HEK293T (cell line): Measurements from ENCODE around the gene FHOD3.

Experiments used
- CTCF ChIA-PET: fragments of 350-600 bp; formaldehyde crosslinking; extraction: SDS; loops from one replicate; lab custom pipeline; 2021; ENCODE audit warnings: antibody characterized with exemption, inconsistent platforms; lab: Yijun Ruan, JAX
- POLR2A ChIA-PET: fragments of 350-600 bp; formaldehyde crosslinking; extraction: SDS; loops from one replicate; lab custom pipeline; 2020; ENCODE audit warnings: antibody characterized with exemption, inconsistent platforms; lab: Yijun Ruan, JAX
- DNase-seq: peaks from one replicate; pipeline ENCODE4 v3.0.0; 2012; ENCODE audit warnings: mixed read lengths; ENCODE audit errors: extremely low spot score
- ARNT ChIP-seq: fragments of 450-650 bp; IDR thresholded peaks from 2 replicates; pipeline ENCODE4 v1.6.1; 2017; ENCODE audit warnings: mild to moderate bottlenecking
- BHLHE40 ChIP-seq: fragments of 450-650 bp; IDR thresholded peaks from 2 replicates; pipeline ENCODE4 v1.6.1; 2016; ENCODE audit warnings: mild to moderate bottlenecking, moderate library complexity, borderline replicate concordance
- CTBP1 ChIP-seq: fragments of 450-650 bp; IDR thresholded peaks from 2 replicates; pipeline ENCODE4 v1.6.1; 2016; ENCODE audit warnings: borderline replicate concordance
- ELF4 ChIP-seq: fragments of 450-650 bp; IDR thresholded peaks from 2 replicates; pipeline ENCODE4 v1.6.1; 2017; ENCODE audit warnings: antibody characterized with exemption
- FOXA1 ChIP-seq: fragments of 450-650 bp; IDR thresholded peaks from 2 replicates; pipeline ENCODE4 v1.6.1; 2016; ENCODE audit warnings: mild to moderate bottlenecking
- FOXK2 ChIP-seq: fragments of 450-650 bp; IDR thresholded peaks from 2 replicates; pipeline ENCODE4 v1.6.1; 2016; ENCODE audit warnings: mild to moderate bottlenecking
- FOXM1 ChIP-seq: fragments of 450-650 bp; IDR thresholded peaks from 2 replicates; pipeline ENCODE4 v1.6.1; 2017; ENCODE audit warnings: mild to moderate bottlenecking, borderline replicate concordance
- HDGF ChIP-seq: fragments of 450-650 bp; IDR thresholded peaks from 2 replicates; pipeline ENCODE4 v1.6.1; 2017; ENCODE audit warnings: antibody characterized with exemption, borderline replicate concordance
- L3MBTL2 ChIP-seq: fragments of 450-650 bp; conservative IDR thresholded peaks from 2 replicates; pipeline ENCODE4 v1.6.1; 2016; ENCODE audit warnings: mild to moderate bottlenecking
- LEF1 ChIP-seq: fragments of 450-650 bp; IDR thresholded peaks from 2 replicates; pipeline ENCODE4 v1.6.1; 2017; ENCODE audit warnings: mild to moderate bottlenecking, borderline replicate concordance
- NFRKB ChIP-seq: fragments of 450-650 bp; IDR thresholded peaks from 2 replicates; pipeline ENCODE4 v1.6.1; 2016; ENCODE audit warnings: mild to moderate bottlenecking, moderate library complexity
- PKNOX1 ChIP-seq: fragments of 450-650 bp; IDR thresholded peaks from 2 replicates; pipeline ENCODE4 v1.6.1; 2016
- SP1 ChIP-seq: fragments of 450-650 bp; IDR thresholded peaks from 2 replicates; pipeline ENCODE4 v1.6.1; 2017
- SUZ12 ChIP-seq: fragments of 450-650 bp; IDR thresholded peaks from 2 replicates; pipeline ENCODE4 v1.6.1; 2016; ENCODE audit warnings: mild to moderate bottlenecking
- TARDBP ChIP-seq: fragments of 450-650 bp; IDR thresholded peaks from 2 replicates; pipeline ENCODE4 v1.6.1; 2016
- ZNF384 ChIP-seq: fragments of 450-650 bp; IDR thresholded peaks from 2 replicates; pipeline ENCODE4 v1.6.1; 2016

FHOD3 gene

GRCh38 chr18:36264283-36264682, 33.2 kb upstream of the FHOD3 start:
- CTCF ChIA-PET, result interaction anchor here (0.5 to 0.7 kb wide), 2 partner anchors 123 to 168 kb away, joined by 5 to 8 read pairs; no protein-coding TSS in a partner anchor
- TF ChIP-seq TARDBP (no peak), SUZ12 (no peak), PKNOX1 (no peak), FOXM1 (no peak), CTBP1 (no peak), SP1 (no peak), ZNF384 (no peak), BHLHE40 (no peak), FOXA1 (no peak), ELF4 (no peak), LEF1 (no peak), NFRKB (no peak), FOXK2 (no peak), ARNT (no peak), L3MBTL2 (no peak), HDGF (no peak)
- POLR2A ChIA-PET, result no interaction called here
- no peak for DNase-seq

GRCh38 chr18:36265015-36265414, 32.5 kb upstream of the FHOD3 start:
- POLR2A ChIA-PET, result interaction anchor here (0.6 kb wide), 1 partner anchor 102 kb away, joined by 3 read pairs; no protein-coding TSS in a partner anchor
- DNase-seq, result no peak
- CTCF ChIA-PET, result no interaction called here
- no peak for TF ChIP-seq TARDBP
- TF ChIP-seq FOXK2, result no peak
- TF ChIP-seq ARNT, result no peak
- no peak for TF ChIP-seq SUZ12
- TF ChIP-seq FOXA1, result no peak
- TF ChIP-seq FOXM1, result no peak
- no peak for TF ChIP-seq PKNOX1

- ChIA-PET CTCF (no interaction called here), POLR2A (no interaction called here)
- no peak for DNase-seq
- TF ChIP-seq ELF4 (no peak), FOXA1 (no peak), PKNOX1 (no peak), NFRKB (no peak)
Observed at GRCh38 chr18:36269157-36269556, 28.4 kb upstream of the FHOD3 start.

- TF ChIP-seq LEF1 (no peak), ZNF384 (no peak), L3MBTL2 (no peak), ELF4 (no peak), CTBP1 (no peak), FOXA1 (no peak), FOXM1 (no peak), ARNT (no peak), BHLHE40 (no peak), FOXK2 (no peak), SUZ12 (no peak), NFRKB (no peak)
- DNase-seq, result no peak
- CTCF ChIA-PET, result interaction anchor here (0.7 to 1.1 kb wide), 2 partner anchors 11 to 320 kb away, joined by 3 to 4 read pairs; no protein-coding TSS in a partner anchor
- POLR2A ChIA-PET, result no interaction called here
Observed at GRCh38 chr18:36271153-36271552, 26.4 kb upstream of the FHOD3 start.

- DNase-seq, result no peak
- POLR2A ChIA-PET, result no interaction called here
- no peak for TF ChIP-seq ARNT
- no peak for TF ChIP-seq L3MBTL2
- no peak for TF ChIP-seq PKNOX1
- no peak for TF ChIP-seq BHLHE40
- no peak for TF ChIP-seq FOXK2
- no peak for TF ChIP-seq ELF4
- no peak for TF ChIP-seq LEF1
- CTCF ChIA-PET, result no interaction called here
Observed at GRCh38 chr18:36273347-36273746, 24.2 kb upstream of the FHOD3 start.

- POLR2A ChIA-PET, result no interaction called here
Observed at GRCh38 chr18:36274083-36274715, 23.3 kb upstream of the FHOD3 start.

More at GRCh38 chr18:36274083-36274715, 23.3 kb upstream of the FHOD3 start:
- CTCF ChIA-PET, result no interaction called here
- no peak for DNase-seq
- no peak for TF ChIP-seq ARNT
- TF ChIP-seq SUZ12, result no peak
- no peak for TF ChIP-seq FOXM1
- TF ChIP-seq TARDBP, result no peak
- TF ChIP-seq NFRKB, result no peak
- no peak for TF ChIP-seq FOXK2
- no peak for TF ChIP-seq HDGF
- no peak for TF ChIP-seq BHLHE40
- no peak for TF ChIP-seq L3MBTL2
- no peak for TF ChIP-seq ZNF384
- no peak for TF ChIP-seq ELF4
- TF ChIP-seq SP1, result no peak
- TF ChIP-seq FOXA1, result no peak
- TF ChIP-seq LEF1, result no peak
- TF ChIP-seq CTBP1, result no peak
- no peak for TF ChIP-seq PKNOX1
